Uterus (tissue), 2 donors: ENCODE results near the gene MIB2.

ENCODE experiments used
- POLR2A ChIP-seq, 2 donors: fragments of 450-650 bp; IDR thresholded peaks; one replicate each; pipeline ENCODE4 v1.6.1; 2016; ENCODE audit warnings: antibody characterized with exemption in 2 of 2, mild to moderate bottlenecking in 1 of 2, moderate library complexity in 1 of 2
- TF ChIP-seq, protein P1 (sequence below), 4 experiments: fragments of 200-600 bp in 2 of 4; fragments of 450-650 bp in 2 of 4; sonication (generic) in 2 of 4; IDR thresholded peaks; one replicate each; pipeline ENCODE4 v1.5.1; 2016 to 2019; ENCODE audit warnings: antibody characterized with exemption in 4 of 4, mild to moderate bottlenecking in 2 of 4, moderate library complexity in 1 of 4

DNA sequence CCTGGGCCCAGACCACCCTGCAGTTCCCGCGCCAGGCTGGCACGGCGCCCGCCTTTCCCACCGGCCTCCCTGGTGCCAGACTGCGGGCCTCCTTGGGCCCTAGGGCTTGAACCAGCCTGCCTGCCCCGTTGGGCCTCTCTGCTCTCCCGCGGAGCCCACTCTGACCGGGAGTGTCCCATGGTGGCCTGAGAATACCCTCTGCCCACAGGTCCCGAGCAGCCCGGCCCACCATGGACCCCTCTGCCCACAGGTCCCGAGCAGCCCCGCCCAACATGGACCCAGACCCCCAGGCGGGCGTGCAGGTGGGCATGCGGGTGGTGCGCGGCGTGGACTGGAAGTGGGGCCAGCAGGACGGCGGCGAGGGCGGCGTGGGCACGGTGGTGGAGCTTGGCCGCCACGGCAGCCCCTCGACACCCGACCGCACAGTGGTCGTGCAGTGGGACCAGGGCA, 7.9 kb downstream of the MIB2 start:
- TF ChIP-seq, protein P1, sequence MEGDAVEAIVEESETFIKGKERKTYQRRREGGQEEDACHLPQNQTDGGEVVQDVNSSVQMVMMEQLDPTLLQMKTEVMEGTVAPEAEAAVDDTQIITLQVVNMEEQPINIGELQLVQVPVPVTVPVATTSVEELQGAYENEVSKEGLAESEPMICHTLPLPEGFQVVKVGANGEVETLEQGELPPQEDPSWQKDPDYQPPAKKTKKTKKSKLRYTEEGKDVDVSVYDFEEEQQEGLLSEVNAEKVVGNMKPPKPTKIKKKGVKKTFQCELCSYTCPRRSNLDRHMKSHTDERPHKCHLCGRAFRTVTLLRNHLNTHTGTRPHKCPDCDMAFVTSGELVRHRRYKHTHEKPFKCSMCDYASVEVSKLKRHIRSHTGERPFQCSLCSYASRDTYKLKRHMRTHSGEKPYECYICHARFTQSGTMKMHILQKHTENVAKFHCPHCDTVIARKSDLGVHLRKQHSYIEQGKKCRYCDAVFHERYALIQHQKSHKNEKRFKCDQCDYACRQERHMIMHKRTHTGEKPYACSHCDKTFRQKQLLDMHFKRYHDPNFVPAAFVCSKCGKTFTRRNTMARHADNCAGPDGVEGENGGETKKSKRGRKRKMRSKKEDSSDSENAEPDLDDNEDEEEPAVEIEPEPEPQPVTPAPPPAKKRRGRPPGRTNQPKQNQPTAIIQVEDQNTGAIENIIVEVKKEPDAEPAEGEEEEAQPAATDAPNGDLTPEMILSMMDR (IDR thresholded peaks at IDR 0.05), result no peak
- TF ChIP-seq POLR2A (IDR thresholded peaks at IDR 0.05), result no peak
